GM18517 (cell line): ENCODE measurements around the gene WDFY4.

Experiments
- ATAC-seq: cut with Tn5 transposase; IDR thresholded peaks from one replicate; pipeline ENCODE4 v1.9.1; 2021; ENCODE audit warnings: mild to moderate bottlenecking, moderate library complexity; ENCODE audit not compliant: unreplicated experiment

The WDFY4 gene

GRCh38 chr10:48653944-48654698 is 30.6 kb upstream of the WDFY4 start:
- ATAC-seq, result no peak

DNA sequence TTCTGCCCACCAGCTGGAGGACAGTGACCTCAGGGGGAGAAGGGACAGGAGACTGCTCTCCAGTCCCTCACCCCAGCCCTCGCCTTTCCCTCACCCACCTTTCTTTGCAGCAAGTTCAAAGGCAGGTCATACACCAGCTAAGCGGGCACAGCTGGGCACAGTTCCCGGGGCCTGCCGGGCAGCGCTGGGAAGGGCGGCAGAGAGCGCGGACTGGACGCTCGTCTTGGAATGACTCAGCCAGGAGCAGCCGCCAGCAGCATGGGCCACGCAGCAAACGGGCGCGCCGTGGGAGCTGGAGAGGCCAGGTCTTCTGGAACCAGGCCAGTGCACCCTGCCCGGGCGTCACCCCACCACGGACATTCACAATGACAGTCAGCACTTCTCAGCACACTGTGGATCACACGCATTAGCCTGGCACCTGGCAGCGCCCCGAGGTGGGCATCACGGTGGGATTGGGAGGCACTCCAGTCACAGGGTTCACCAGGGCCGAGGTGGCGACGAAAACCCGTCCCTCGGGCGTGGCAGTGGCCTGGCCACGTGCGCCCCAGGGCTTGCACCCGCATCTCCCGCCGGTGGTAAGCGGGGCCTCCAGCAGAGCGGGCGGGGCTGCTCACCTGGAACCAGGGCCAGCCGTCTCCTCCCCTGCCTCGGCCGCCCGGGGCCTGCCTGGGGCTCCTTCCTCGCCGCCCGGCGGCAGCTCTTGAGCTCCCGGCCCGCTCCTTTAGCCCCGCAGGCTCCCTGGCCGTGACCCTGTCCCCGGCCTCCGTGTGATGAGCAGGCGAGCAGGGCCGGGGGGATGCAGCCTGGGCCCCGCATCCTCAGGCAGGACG is 29.0 kb upstream of the WDFY4 start:
- peak; percentile 13 for ATAC-seq

- ATAC-seq, result peak; percentile 81
Observed at GRCh38 chr10:48656241-48656913, 28.3 kb upstream of the WDFY4 start.

GRCh38 chr10:48656914-48657305 is 27.8 kb upstream of the WDFY4 start:
- no peak for ATAC-seq

DNA sequence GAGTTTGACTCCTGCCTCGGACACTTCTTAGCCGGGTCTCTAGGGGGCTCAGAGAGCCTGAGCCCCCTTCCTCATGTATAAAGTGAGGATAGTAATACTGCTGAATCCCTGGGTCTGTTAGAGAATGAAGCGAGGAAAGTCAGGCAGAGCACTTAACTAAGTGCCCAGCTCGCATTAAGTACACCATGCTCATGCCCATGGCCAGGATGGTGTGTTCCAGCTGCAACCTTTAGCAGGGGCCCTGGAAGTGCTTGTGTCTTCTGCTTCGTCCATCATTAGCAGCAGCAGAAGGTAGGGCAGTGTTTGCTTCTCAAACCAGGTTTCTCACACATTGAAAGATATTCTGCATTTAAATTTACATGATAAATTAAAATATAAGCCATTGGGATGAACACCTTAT is 27.3 kb upstream of the WDFY4 start:
- no peak for ATAC-seq

DNA sequence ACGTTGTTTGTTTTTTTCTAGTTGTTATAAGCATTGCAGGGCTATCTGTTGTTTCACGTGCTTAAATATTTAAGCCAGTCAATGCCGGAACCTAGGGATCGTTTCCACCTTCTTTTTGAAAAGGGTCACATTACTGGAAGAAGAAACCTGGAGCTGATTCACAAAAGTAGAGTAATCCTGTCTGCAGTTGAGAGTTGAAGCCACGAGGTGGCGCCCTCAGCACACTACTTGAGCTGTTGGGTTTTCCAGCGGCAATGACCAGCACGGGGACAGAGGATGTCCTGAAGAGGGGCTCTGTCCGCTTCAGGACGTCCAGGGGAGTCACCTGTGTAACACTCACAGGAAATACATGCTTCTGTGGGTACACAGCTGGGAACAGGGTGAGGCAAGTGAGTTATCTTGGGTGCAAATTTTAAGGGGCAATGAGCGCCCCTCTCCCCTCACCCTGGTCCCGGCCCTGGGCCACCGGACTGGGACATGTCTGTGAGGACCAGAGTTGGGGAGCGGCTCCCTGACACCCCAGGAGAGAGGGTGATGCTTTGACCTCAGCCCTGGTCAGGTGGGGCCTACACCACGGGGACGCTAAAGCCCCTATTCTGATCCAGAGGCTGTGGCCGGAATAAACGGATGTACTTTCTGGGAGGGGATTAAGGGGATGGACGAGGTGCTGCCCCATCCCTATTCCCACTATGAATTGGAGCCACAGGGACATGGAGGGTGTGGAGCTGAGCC is 26.3 kb upstream of the WDFY4 start:
- no peak for ATAC-seq

GRCh38 chr10:48658975-48659269 is 25.8 kb upstream of the WDFY4 start:
- no peak for ATAC-seq

DNA sequence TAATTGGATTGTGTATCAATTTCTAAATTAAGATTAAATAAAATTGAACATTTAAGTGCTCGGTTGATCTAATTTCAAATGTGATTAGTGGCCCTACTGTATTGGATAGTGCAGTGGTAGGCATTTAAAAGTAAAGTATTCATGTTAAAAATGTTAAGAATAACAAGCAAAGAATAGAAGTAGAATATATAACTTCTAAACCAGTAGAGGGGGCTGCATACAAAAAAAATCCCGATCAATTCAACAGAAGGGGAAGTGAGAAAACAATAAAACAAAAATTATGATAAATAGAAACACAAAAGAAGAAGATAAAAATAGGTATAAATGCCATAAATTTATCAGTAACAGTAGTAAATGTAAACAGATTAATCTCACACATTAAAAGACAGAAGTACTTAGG is 24.9 kb upstream of the WDFY4 start:
- ATAC-seq, result no peak

DNA sequence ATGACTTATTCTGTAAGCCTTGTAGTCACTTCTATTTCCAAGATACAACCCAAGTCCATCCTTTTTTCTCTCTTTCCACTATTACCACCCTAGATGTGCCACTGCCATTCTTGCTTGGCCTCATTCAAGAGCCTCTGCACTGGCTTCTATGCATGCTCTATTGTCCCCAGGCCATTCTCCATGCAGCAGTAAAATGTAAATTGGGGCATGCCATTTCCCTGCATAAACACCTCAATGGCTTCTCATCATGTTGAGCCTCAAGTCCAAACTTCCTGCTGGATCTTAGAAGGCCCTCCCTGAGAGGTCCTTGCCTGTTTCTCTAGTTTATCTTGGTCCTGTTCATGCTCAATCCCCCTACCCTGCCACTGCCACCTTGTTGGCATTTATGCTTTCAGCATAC is 23.2 kb upstream of the WDFY4 start:
- no peak for ATAC-seq

- ATAC-seq, result peak; percentile 47
Observed at GRCh38 chr10:48667960-48668590, 16.6 kb upstream of the WDFY4 start.

DNA sequence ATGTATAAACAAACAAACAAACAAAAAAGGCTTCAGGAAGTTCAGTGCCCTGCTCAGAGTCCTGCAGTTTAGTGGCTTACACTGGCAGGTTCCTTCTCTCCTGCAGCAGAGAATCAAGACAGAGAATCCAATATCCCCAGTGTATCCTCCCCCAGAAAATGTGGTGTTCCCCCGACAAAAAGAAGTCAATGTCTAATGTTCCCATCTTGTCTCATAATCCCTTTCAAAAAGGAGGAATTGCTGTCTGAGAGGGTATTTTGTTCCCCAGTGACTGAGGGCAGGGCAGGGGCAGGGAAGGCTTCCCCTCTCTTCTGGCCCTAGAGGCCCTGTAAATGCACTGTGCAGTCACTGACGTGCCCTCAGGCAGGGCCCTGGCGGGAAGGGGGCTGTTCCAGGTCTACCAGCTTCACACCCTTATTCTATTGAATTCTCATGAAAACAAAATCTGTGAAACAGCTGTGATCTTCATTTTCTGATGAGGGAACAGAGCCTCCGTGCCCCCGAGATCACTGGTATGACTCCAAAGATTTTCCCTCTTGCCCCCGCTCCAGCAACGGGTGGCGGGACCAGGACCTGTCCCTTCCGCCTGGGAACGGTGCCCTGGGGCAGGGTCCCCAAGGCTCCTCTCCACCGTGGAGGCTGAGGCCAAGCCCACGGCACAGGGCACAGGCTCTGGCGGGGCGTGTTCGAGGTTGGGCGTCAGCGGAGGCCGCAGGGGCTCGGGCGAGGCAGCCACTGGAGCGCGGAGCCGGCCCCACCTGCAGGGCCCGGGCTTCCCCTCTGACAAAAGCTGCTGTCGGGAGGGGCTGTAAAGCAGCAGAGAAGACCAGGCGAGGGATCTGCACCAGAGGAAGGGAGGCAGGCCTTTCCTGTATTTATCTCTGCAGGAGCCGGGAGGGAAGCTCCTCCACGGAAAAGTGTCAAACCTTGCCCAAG is 13.4 kb upstream of the WDFY4 start:
- ATAC-seq, result peak; percentile 59

GRCh38 chr10:48671914-48672595 is 12.6 kb upstream of the WDFY4 start:
- ATAC-seq, result peak; percentile 32

DNA sequence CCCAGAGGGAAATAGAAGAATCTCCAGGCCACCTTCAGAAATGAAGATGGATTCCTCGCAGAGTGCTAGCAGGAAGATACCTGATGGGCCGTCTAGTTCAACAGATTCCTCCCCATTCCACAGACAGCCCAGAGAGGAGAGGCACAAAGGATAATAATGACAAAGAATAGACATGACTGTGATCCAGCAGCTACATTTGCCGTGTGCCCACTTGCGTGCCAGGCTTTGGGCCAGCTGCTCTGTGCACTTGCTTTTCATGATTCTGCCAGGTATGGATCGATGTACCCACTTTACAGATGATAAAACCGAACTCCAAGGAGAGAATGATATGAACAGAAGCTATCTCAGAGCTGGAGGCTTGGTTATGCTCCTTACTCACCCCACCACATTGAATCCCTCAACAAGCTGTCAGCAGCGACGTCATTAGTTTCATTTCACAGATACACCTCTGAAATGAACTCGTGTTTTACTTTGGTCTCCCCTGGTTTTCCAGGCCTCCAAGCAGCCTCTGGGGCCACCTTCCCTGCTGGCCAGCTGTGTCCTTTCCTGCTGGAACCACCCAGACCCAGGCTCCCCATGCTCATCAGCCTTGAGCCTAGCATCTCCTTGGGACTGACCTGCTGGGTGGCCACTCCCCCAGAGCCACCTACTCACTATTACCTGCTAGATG is 11.9 kb upstream of the WDFY4 start:
- ATAC-seq, result no peak

DNA sequence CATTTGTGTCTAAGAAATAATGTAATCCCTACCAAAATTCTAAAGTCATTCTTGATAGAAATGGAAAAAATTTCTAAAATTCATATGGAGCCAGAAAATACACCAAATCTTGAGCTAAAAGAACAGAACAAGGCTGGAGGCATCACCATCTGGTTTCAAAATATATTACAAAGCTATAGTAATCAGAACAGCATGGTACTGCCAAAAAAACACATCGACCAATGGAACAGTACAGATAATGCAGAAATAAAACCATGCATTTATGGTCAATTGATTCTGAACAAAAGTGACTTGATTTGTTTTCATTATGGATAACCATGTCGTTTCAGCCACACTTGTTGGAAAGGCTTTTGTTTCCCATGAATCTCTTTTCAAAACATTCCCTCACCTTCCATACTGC is 7.0 kb upstream of the WDFY4 start:
- ATAC-seq, result no peak

DNA sequence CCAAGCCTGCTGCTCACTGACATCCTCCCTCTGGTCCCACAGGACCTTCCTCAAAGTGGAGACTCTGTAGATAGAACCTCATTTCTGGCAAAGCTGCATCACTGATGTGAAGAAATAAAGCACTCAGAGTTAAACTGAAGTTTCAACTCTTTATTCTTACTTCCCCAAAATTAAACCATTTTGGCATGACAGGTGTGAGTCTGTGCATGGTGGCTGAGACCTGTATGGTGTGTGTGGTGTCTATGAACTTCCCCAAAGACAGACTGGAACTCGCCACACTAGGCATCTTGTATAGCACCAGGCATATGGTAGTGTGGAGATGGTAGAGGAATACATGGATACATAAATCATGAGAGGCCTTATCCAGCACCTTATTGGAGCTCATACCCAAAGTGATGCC is 6.6 kb upstream of the WDFY4 start:
- ATAC-seq, result peak; percentile 66

- no peak for ATAC-seq
Observed at GRCh38 chr10:48681740-48682139, 2.9 kb upstream of the WDFY4 start.

DNA sequence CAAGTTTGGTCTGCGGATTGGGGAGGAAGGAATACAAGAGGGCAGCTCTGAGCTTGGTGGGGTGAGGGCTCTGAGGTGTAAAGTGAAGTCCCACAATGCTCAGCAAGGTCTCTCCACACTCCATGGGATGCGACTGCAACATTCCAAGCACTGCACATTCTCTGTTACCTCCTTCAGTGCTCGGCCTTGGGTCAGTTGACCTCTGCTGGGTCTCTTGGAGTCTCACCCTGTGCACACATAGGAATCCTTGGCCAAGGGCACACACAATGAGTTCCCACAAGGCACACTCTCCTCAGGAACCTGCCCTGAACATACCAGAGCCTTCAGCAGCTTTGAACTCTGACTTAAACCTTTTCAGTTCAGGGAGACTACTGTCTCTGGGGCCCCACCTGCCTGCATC is 2.4 kb upstream of the WDFY4 start:
- ATAC-seq, result no peak

DNA sequence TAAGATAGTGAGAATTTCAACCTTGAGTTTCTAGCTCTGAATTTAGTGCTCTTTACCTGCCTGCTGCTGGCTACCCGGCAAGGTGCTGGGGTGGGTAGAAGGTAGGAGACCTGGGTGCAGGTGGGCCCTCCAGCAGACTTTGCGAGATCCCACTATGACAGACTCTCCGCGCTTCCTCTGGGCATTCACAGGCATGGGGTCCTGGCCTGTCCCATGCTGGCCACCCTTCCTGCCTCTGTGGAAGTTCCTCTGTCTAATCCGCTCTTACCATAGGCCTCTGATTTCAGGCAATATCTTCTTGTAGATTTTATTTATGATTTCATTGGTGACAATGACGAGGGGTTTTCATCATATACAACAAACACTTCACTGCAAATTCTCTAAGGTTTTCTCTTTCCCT is 1.2 kb upstream of the WDFY4 start:
- no peak for ATAC-seq

- ATAC-seq, result no peak
Observed at GRCh38 chr10:48683868-48684267, 805 bp upstream of the WDFY4 start.
